Effector CD4-positive, alpha-beta T cell (primary cell): ENCODE results near the gene CCT5.
"Not testable (repeated sequence)": the region's sequence is repeated elsewhere in the genome, so short reads cannot be mapped to it uniquely, and the experiment has no call there.

ENCODE experiments used
- DNase-seq: peaks from one replicate; pipeline ENCODE4 v3.0.0-alpha.2; 2020

CCT5 gene

GRCh38 chr5:10304932-10305331 is 54.9 kb downstream of the CCT5 start:
- no peak for DNase-seq

- DNase-seq, result no peak
Measured at GRCh38 chr5:10306114-10306513, 56.0 kb downstream of the CCT5 start.

GRCh38 chr5:10306806-10307205 is 56.7 kb downstream of the CCT5 start:
- DNase-seq, result no peak

GRCh38 chr5:10307206-10308148 is 57.4 kb downstream of the CCT5 start, which contains the start of gene CMBL:
TSS of gene CMBL (minus strand) at chr5:10307902. CDS start at chr5:10290762, 17,140 bp downstream.
- no peak for DNase-seq

- DNase-seq, result no peak
Measured at GRCh38 chr5:10308844-10309243, 58.8 kb downstream of the CCT5 start.

- DNase-seq, result no peak
Measured at GRCh38 chr5:10310066-10310779, 60.1 kb downstream of the CCT5 start.

GRCh38 chr5:10310835-10311570 is 60.9 kb downstream of the CCT5 start:
- not testable (repeated sequence) for DNase-seq

GRCh38 chr5:10311595-10312425 is 61.7 kb downstream of the CCT5 start:
- no peak for DNase-seq

GRCh38 chr5:10315201-10315600 is 65.1 kb downstream of the CCT5 start:
- DNase-seq, result no peak
